ENCODE measurements around the gene ACSS1. TPM values are rescaled to one million over a fixed set of nuclear protein-coding genes. Genes with fewer than 3 reads are reported as not detected.

The ACSS1 gene
- total RNA-seq, 1 experiment from 2014 or later = 1.5 TPM

GRCh38 chr20:24978513-24978912 lies 79.4 kb downstream of the ACSS1 start:
- ChIA-PET CTCF (interaction anchor here (0.6 kb wide), 1 partner anchor 1744 kb away, joined by 3 read pairs; no protein-coding TSS in a partner anchor), POLR2A (no interaction called here)
- no peaks in the 10 kb centered on the region for H3K27me3 Mint-ChIP-seq (ENCODE audit: low read depth)
- H3K4me3 Mint-ChIP-seq = no peak overlapping the region
- peaks cover 46% of the 10 kb centered on the region for H3K9me3 Mint-ChIP-seq
- H3K36me3 Mint-ChIP-seq = peaks cover 78% of the 10 kb centered on the region
- no peak for ATAC-seq
- H3K4me1 Mint-ChIP-seq = no peaks in the 10 kb centered on the region
- DNase-seq (ENCODE audit: low spot score) = no peak
- no peak for TF ChIP-seq ESRRA (CRISPR knock-in tag; IDR thresholded peaks at IDR 0.05; ENCODE audit: borderline replicate concordance)
- no peak overlapping the region for H3K27ac Mint-ChIP-seq

- CTCF ChIA-PET = interaction anchor here (0.6 kb wide), 1 partner anchor 1743 kb away, joined by 3 read pairs; no protein-coding TSS in a partner anchor
- Mint-ChIP-seq H3K4me3 (no peak overlapping the region), H3K27ac (no peak overlapping the region), H3K27me3 (ENCODE audit: low read depth) (no peaks in the 10 kb centered on the region), H3K36me3 (peaks cover 78% of the 10 kb centered on the region), H3K4me1 (no peaks in the 10 kb centered on the region), H3K9me3 (peaks cover 46% of the 10 kb centered on the region)
- ATAC-seq (no peak), DNase-seq (ENCODE audit: low spot score) (no peak)
- POLR2A ChIA-PET = no interaction called here
- TF ChIP-seq ZNF317 (CRISPR knock-in tag; IDR thresholded peaks at IDR 0.05; ENCODE audit: borderline replicate concordance, low read depth) (no peak), PREB (CRISPR knock-in tag; IDR thresholded peaks at IDR 0.05; ENCODE audit: borderline replicate concordance) (no peak), ZNF138 (CRISPR knock-in tag; conservative IDR thresholded peaks at IDR 0.05) (no peak), JAZF1 (CRISPR knock-in tag; IDR thresholded peaks at IDR 0.05) (no peak), E2F1 (CRISPR knock-in tag; IDR thresholded peaks at IDR 0.05) (no peak), TEAD4 (CRISPR knock-in tag; IDR thresholded peaks at IDR 0.05) (no peak), AR (CRISPR knock-in tag; IDR thresholded peaks at IDR 0.05) (no peak), ZNF232 (CRISPR knock-in tag; IDR thresholded peaks at IDR 0.05) (no peak), STAT6 (CRISPR knock-in tag; conservative IDR thresholded peaks at IDR 0.05; ENCODE audit: low read depth) (no peak), SMAD4 (CRISPR knock-in tag; IDR thresholded peaks at IDR 0.05) (no peak), CREM (CRISPR knock-in tag; IDR thresholded peaks at IDR 0.05) (no peak), ATF1 (CRISPR knock-in tag; IDR thresholded peaks at IDR 0.05) (no peak), ETV6 (CRISPR knock-in tag; IDR thresholded peaks at IDR 0.05) (no peak)
Observed at GRCh38 chr20:24977797-24978196, 80.1 kb downstream of the ACSS1 start.

GRCh38 chr20:24977336-24977735 lies 80.6 kb downstream of the ACSS1 start:
- CTCF ChIA-PET = no interaction called here
- TF ChIP-seq ZNF396 (CRISPR knock-in tag; IDR thresholded peaks at IDR 0.05; ENCODE audit: borderline replicate concordance) (no peak), NFE2L1 (CRISPR knock-in tag; IDR thresholded peaks at IDR 0.05) (no peak), ZNF263 (CRISPR knock-in tag; IDR thresholded peaks at IDR 0.05; ENCODE audit: low read depth) (no peak), NFYB (CRISPR knock-in tag; conservative IDR thresholded peaks at IDR 0.05; ENCODE audit: low read depth) (no peak), FOXJ3 (CRISPR knock-in tag; IDR thresholded peaks at IDR 0.05; ENCODE audit: borderline replicate concordance) (no peak), EMX1 (CRISPR knock-in tag; IDR thresholded peaks at IDR 0.05) (no peak), NR1H2 (CRISPR knock-in tag; IDR thresholded peaks at IDR 0.05) (no peak), CREM (CRISPR knock-in tag; IDR thresholded peaks at IDR 0.05) (no peak), FOXP1 (CRISPR knock-in tag; IDR thresholded peaks at IDR 0.05; ENCODE audit: borderline replicate concordance) (no peak), GTF2I (CRISPR knock-in tag; conservative IDR thresholded peaks at IDR 0.05) (no peak), FOXP4 (CRISPR knock-in tag; IDR thresholded peaks at IDR 0.05) (no peak)

More at GRCh38 chr20:24977336-24977735, 80.6 kb downstream of the ACSS1 start:
- POLR2A ChIA-PET = no interaction called here
- H3K4me1 Mint-ChIP-seq = no peaks in the 10 kb centered on the region
- DNase-seq (ENCODE audit: low spot score) (no peak), ATAC-seq (no peak)
- peaks cover 46% of the 10 kb centered on the region for H3K9me3 Mint-ChIP-seq
- no peak overlapping the region for H3K4me3 Mint-ChIP-seq
- no peaks in the 10 kb centered on the region for H3K27me3 Mint-ChIP-seq (ENCODE audit: low read depth)
- no peak overlapping the region for H3K27ac Mint-ChIP-seq
- peaks cover 76% of the 10 kb centered on the region for H3K36me3 Mint-ChIP-seq

All from WTC11 (cell line).